ENCODE results near the gene NOC2L.

The NOC2L gene

GRCh38 chr1:929712-930632 lies 29.1 kb downstream of the NOC2L start:
- no peak for DNase-seq (ENCODE audit: low read depth)

- no peak for DNase-seq (ENCODE audit: low read depth)
These were observed 30.0 kb downstream of the NOC2L start for GRCh38 chr1:928825-929661.

- no peak for DNase-seq (ENCODE audit: low read depth)
These were observed 31.3 kb downstream of the NOC2L start for GRCh38 chr1:927748-928147.

GRCh38 chr1:927234-927633 lies 31.8 kb downstream of the NOC2L start:
- DNase-seq (ENCODE audit: low read depth): no peak

DNA sequence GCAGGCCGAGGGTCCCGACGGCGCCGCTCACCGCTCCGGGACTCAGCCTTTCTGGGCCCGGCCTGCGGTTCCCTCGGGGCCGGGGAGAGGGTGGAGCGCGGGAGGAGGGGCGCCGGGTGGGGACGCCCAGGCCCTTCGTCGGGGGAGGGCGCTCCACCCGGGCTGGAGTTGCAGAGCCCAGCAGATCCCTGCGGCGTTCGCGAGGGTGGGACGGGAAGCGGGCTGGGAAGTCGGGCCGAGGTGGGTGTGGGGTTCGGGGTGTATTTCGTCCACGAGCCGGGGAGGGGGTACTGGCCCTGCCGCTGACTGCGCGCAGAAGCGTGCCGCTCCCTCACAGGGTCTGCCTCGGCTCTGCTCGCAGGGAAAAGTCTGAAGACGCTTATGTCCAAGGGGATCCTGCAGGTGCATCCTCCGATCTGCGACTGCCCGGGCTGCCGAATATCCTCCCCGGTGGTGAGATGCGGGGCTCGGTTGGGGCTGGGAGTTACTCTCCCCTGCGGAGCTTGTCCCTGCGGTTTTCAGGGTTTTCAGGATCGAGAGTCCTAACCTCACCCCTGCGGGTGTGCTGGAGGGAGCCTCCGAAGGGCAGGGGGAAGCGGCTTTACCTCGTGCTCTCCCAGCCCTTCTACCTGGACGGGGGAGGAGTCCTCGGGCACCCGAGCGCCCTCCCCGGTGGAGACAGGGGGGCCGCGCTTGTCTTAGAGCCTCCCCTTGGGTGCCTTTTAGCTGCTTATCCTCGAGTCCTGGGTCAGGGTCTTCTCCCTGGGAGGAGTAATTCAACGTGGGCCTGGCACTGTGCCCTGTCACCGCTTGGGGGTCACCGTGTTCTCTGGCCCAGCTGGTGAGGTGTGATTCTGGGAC lies 33.3 kb downstream of the NOC2L start:
- no peak for DNase-seq (ENCODE audit: low read depth)

DNA sequence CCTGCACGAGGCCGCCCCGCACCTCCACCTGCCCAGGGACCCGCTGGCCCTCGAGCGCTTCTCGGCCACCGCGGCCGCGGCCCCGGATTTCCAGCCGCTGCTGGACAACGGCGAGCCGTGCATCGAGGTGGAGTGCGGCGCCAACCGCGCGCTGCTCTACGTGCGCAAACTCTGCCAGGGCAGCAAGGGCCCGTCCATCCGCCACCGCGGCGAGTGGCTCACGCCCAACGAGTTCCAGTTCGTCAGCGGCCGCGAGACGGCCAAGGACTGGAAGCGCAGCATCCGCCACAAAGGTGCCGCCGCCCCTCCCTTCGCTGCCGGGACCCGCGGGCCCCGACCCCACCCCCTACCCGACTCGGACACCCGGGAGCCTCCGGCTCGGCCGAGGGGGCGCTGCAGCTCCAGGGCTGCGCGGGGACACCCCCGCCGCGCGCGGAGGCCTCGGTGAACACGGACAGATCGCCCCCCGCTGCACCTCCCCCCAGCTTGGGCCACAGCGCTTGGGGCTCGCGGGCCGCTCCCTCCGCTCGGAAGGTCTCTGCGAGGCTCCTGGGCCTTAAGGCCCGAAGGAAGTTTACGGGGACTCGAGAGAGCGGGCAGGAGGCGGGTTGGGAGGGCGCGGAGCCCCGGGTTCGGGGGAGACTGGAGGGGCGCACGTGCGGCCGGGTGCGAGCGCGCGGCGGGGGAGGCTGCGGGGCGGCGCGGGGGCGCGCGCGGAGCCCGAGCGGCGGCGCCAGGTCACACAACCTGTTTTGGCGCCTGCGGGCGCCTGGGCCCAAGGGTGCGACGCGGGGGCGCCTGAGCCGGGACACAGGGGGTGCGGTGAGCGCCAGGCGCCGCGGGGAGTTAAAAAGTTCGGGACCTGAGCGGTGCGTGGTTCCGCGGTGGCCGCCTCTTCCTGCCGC lies 34.1 kb downstream of the NOC2L start:
- no peak for DNase-seq (ENCODE audit: low read depth)

GRCh38 chr1:923991-924655 lies 34.9 kb downstream of the NOC2L start:
- no peak for DNase-seq (ENCODE audit: low read depth)

DNA sequence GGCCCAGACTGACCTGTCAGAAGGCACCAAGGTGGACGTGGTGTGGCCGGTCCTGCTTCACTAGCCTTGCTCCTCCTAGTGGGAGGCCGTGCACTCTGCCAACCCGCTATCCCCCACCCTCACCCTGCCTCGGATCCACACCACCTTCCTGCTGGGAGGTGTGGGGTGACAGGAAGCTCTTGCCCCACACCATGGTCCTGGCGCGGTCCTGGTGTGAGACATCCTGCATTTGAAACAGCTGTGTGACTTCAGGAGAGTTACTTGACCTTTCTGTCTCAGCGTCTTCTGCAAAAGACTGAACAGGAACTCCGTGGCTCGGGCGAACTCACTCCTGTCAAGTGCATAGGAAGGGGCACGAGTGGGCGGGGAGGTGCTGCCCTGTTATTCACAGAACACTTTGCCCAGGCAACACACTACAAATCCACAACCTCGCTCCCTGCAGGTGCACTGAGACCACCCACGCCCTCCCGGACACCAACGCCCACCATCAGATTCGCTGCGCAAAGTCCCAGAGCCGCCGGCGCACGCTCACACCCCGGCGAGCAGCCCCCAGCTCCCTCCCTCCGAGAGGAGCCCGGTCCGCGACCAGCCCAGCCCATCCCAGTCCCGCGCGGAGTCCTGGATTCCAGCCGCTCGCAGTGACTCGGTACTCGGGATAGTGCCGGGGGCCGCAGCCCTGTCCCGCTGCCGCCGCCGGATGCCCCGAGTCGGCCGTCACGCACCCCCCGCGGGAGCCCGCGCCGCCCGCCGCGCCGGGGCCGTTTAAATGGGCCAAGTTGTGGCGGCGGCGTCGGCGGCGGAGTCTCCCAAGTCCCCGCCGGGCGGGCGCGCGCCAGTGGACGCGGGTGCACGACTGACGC lies 35.7 kb downstream of the NOC2L start, which contains the start of gene SAMD11:
Gene SAMD11, plus strand, starts transcription at position 793 of the 860 bp plus-strand sequence. CDS start 509 bp downstream, outside the sequence.
- no peak for DNase-seq (ENCODE audit: low read depth)

- DNase-seq (ENCODE audit: low read depth): no peak
These were observed 37.8 kb downstream of the NOC2L start for GRCh38 chr1:921011-921837.

GRCh38 chr1:920521-920920 lies 38.5 kb downstream of the NOC2L start:
- DNase-seq (ENCODE audit: low read depth): no peak

DNA sequence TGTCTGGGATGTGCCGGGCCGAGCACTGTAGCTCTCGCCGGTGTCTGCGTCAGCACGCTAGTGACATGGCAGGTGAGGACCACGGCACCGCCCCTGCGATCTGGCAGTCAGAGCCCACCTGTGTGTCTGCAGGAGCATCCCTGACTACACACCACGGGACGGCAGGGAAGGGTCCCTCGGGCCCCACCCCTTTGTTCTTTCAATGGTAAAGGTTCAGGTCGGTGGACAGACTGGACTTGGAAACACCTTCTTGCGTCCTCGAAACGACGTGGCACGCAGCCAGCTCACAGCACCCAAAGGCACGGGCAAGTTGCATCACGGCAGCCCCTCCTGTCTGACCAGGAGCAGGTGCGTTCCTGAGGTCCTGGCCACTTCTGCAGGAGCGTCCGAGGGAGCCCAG lies 39.0 kb downstream of the NOC2L start:
- DNase-seq (ENCODE audit: low read depth): no peak

GRCh38 chr1:919271-919872 lies 39.7 kb downstream of the NOC2L start:
- DNase-seq (ENCODE audit: low read depth): no peak

DNA sequence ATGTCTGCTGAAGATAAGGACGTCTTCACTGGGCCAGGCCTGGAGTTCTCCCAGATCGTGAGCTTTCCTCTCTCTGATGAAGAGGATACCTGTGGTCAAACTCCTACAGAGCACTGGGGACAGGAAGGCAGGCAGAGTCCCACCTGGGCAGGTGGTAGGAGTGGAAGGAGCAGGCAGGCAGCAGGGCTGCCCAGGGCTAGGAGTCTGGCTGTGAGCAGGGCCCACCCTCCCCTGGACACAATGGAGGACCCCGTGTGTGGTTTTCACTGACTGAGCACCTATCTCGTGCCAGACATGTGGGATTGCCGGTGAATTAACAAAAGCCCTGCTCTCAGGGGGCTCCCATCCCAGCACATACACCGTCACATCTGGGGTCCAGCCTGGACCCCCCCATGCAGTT lies 40.2 kb downstream of the NOC2L start:
- no peak for DNase-seq (ENCODE audit: low read depth)

GRCh38 chr1:918353-918752 lies 40.7 kb downstream of the NOC2L start:
- DNase-seq (ENCODE audit: low read depth): no peak

DNA sequence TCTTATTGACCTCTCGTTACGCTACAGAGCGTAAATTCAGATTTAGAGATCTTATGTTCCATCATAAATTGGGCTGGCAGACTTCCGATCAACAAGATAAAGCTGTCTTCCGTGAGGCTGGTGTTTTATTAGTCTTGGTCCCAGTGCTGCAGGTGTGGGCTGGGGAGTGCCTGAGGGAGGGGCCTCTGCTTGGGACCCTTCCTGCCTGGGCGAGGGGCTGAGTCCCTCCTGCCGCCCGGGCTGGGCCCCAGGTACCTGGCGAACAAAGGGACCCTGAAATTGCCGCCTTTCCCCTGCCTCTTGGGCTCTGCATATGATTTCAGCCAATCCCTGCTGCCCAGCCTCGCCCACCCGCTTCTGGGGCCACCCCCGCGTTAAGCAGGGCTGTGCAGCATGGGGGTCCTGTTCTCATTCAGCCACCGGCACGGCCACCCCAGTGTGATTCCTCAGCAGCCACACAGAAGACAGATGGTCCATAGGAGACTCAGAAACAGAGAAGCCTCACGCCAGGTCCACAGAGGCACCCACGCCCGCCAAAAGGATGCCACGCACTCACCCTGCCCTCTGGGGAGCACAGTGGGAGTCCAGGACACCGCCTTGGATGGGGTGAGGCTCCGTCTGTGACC lies 41.5 kb downstream of the NOC2L start:
- no peak for DNase-seq (ENCODE audit: low read depth)

DNA sequence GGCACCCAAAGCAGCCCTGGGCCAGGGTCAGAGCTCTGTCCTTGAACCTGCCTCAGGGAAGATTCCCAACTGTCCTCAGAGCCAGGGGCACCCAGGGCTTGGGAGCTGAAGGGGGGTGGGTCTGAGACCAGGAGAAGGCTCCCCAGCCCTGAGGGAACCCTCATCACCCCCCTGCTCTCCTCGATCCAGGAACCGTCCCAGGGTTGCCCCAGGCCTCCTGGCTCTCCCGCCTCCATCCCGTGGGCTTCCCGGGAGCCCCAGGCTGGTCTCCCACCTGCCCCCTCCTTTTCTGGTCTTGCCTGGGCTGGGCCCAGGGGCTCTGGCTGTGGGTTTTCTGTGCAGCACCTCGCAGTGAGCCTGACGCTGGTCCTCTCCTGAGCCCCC lies 42.0 kb downstream of the NOC2L start:
- no peak for DNase-seq (ENCODE audit: low read depth)
